HCT116 (cell line): ENCODE data around the gene POLR2J.

ENCODE experiments used
- POLR2A ChIP-seq: IDR thresholded peaks from 2 replicates; pipeline ENCODE4 v1.7.0; 2011; ENCODE audit warnings: borderline replicate concordance; ENCODE audit not compliant: insufficient read depth, insufficient read length; ENCODE audit errors: extremely low read depth
- SRF ChIP-seq: IDR thresholded peaks from 2 replicates; pipeline ENCODE4 v1.6.1; 2012; ENCODE audit warnings: low read depth
- TF ChIP-seq, protein P1 (sequence below), 3 experiments: fragments of 200-600 bp in 1 of 3; sonication (generic) in 1 of 3; IDR thresholded peaks in 2 of 3; conservative IDR thresholded peaks in 1 of 3; 2 replicates each; pipeline ENCODE4 v1.5.1; 2012 to 2017; ENCODE audit warnings: low read depth in 2 of 3, low read length in 2 of 3, antibody characterized with exemption in 1 of 3, borderline replicate concordance in 1 of 3, control low read depth in 1 of 3, mild to moderate bottlenecking in 1 of 3, mixed read lengths in 1 of 3, mixed run types in 1 of 3, moderate library complexity in 1 of 3; ENCODE audit not compliant: insufficient read depth in 1 of 3
- TF ChIP-seq, protein P2 (sequence below): IDR thresholded peaks from 2 replicates; pipeline ENCODE4 v1.6.1; 2012

DNA sequence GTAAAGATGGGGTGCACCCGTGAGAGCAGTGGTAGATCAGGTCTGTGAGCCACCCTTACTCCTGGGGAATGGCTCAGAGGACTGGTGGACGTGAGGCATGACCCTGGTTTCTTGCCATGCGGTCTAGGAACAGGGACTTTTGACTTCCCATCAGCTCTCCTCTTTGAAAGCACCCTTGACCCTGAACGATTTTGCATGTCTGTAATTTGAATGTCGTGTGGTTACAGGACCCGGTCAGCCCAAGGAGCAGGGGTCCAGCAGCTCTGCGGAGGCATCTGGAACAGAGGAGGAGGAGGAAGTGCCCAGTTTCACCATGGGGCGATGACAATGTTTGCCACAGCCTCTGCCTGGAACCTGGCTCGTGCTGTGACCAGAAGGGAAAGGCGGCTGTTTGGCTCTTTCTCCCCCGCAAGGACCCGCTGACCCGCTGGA lies 53.9 kb downstream of the POLR2J start:
- TF ChIP-seq, protein P1, sequence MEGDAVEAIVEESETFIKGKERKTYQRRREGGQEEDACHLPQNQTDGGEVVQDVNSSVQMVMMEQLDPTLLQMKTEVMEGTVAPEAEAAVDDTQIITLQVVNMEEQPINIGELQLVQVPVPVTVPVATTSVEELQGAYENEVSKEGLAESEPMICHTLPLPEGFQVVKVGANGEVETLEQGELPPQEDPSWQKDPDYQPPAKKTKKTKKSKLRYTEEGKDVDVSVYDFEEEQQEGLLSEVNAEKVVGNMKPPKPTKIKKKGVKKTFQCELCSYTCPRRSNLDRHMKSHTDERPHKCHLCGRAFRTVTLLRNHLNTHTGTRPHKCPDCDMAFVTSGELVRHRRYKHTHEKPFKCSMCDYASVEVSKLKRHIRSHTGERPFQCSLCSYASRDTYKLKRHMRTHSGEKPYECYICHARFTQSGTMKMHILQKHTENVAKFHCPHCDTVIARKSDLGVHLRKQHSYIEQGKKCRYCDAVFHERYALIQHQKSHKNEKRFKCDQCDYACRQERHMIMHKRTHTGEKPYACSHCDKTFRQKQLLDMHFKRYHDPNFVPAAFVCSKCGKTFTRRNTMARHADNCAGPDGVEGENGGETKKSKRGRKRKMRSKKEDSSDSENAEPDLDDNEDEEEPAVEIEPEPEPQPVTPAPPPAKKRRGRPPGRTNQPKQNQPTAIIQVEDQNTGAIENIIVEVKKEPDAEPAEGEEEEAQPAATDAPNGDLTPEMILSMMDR (IDR thresholded peaks at IDR 0.05 in 2 of 3, conservative IDR thresholded peaks at IDR 0.05 in 1 of 3; ENCODE audit: borderline replicate concordance in 1 of 3, insufficient read depth in 1 of 3, low read depth in 2 of 3, low read length in 2 of 3) = no peak
- TF ChIP-seq, protein P2, sequence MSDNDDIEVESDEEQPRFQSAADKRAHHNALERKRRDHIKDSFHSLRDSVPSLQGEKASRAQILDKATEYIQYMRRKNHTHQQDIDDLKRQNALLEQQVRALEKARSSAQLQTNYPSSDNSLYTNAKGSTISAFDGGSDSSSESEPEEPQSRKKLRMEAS = no peak
- TF ChIP-seq POLR2A (no peak), SRF (no peak)
